Muscle layer of duodenum (tissue), 2 donors: ENCODE data around the gene TSPAN33.

ENCODE experiments used
- H3K27ac ChIP-seq: one replicate; pipeline ENCODE4 v1.7.0; 2013; ENCODE audit warnings: mild to moderate bottlenecking, low read length
- H3K27me3 ChIP-seq: one replicate; pipeline ENCODE4 v1.7.0; 2013; ENCODE audit warnings: low read depth, mild to moderate bottlenecking, control low read depth, low read length
- H3K36me3 ChIP-seq, 2 donors: one replicate each; pipeline ENCODE4 v1.7.0; 2013; ENCODE audit warnings: low read length in 2 of 2, control low read depth in 1 of 2, mild to moderate bottlenecking in 1 of 2; ENCODE audit not compliant: insufficient read depth in 2 of 2, control insufficient read depth in 1 of 2
- H3K4me1 ChIP-seq, 2 donors: one replicate each; pipeline ENCODE4 v1.7.0; 2013; ENCODE audit warnings: low read length in 2 of 2, mild to moderate bottlenecking in 2 of 2, control low read depth in 1 of 2, moderate library complexity in 1 of 2; ENCODE audit not compliant: insufficient read depth in 2 of 2, control insufficient read depth in 1 of 2
- H3K4me3 ChIP-seq, 2 donors: one replicate each; pipeline ENCODE4 v1.7.0; 2013; ENCODE audit warnings: low read length in 2 of 2, low read depth in 1 of 2, mild to moderate bottlenecking in 1 of 2
- H3K9me3 ChIP-seq, 2 donors: one replicate each; pipeline ENCODE4 v1.7.0; 2013; ENCODE audit warnings: low read length in 2 of 2, control low read depth in 1 of 2, mild to moderate bottlenecking in 1 of 2; ENCODE audit not compliant: control insufficient read depth in 1 of 2
- donor health status: healthy.

Gene TSPAN33

GRCh38 chr7:129202058-129202777 is 57.7 kb downstream of the TSPAN33 start:
- H3K27me3 ChIP-seq, result no peaks in the 10 kb centered on the region
- H3K4me1 ChIP-seq, result no peaks in the 10 kb centered on the region

DNA sequence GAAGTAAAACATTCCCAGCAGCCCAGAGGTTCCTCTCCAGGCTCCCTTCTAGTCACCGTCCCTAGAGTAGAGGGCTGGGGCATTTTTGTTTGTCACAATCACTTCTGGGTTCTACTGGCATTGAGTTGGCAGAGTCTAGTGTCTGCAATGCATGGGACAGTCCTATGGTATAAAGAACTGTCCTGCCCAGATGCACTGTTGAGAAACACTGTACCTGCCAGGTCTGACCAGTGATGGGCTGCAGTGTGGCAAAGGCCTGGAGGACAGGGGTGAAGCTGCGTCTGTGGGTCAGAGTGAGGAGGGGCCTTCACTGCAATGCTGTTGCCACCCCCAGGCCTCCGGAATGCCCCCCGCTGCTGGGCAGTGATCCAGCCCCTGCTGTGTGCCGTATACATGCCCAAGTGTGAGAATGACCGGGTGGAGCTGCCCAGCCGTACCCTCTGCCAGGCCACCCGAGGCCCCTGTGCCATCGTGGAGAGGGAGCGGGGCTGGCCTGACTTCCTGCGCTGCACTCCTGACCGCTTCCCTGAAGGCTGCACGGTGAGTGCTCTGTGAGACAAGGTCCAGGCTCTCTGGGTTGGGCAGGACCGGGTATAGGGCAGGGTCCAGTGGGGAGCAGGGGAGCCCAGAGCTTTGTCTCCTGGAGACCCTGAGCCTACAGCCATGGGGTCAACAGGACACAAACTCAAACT is 58.7 kb downstream of the TSPAN33 start:
- Histone ChIP-seq H3K9me3 (no peaks in the 10 kb centered on the region), H3K4me3 (no peak overlapping the region), H3K27me3 (no peaks in the 10 kb centered on the region), H3K4me1 (no peaks in the 10 kb centered on the region), H3K27ac (no peak overlapping the region), H3K36me3 (peaks cover 0 to 7% of the 10 kb centered on the region in 2 donors)

More at GRCh38 chr7:129202058-129202777, 57.7 kb downstream of the TSPAN33 start:
- no peaks in the 10 kb centered on the region for H3K9me3 ChIP-seq
- H3K27ac ChIP-seq, result no peak overlapping the region
- peaks cover 0 to 7% of the 10 kb centered on the region in 2 donors for H3K36me3 ChIP-seq
- no peak overlapping the region for H3K4me3 ChIP-seq

- Histone ChIP-seq H3K9me3 (no peaks in the 10 kb centered on the region), H3K4me1 (no peaks in the 10 kb centered on the region), H3K27ac (no peak overlapping the region), H3K4me3 (no peak overlapping the region), H3K36me3 (peaks cover 0 to 19% of the 10 kb centered on the region in 2 donors), H3K27me3 (no peaks in the 10 kb centered on the region)
Observed at GRCh38 chr7:129205126-129205818, 60.8 kb downstream of the TSPAN33 start.

- Histone ChIP-seq H3K27ac (no peak overlapping the region), H3K9me3 (no peaks in the 10 kb centered on the region), H3K36me3 (peaks cover 0 to 21% of the 10 kb centered on the region in 2 donors), H3K4me3 (no peak overlapping the region), H3K4me1 (no peaks in the 10 kb centered on the region), H3K27me3 (no peaks in the 10 kb centered on the region)
Observed at GRCh38 chr7:129205987-129206785, 61.7 kb downstream of the TSPAN33 start.

- Histone ChIP-seq H3K4me1 (no peaks in the 10 kb centered on the region), H3K4me3 (no peak overlapping the region), H3K27me3 (no peaks in the 10 kb centered on the region), H3K9me3 (no peaks in the 10 kb centered on the region), H3K36me3 (peaks cover 0 to 38% of the 10 kb centered on the region in 2 donors), H3K27ac (no peak overlapping the region)
Observed at GRCh38 chr7:129208667-129209066, 64.2 kb downstream of the TSPAN33 start.

DNA sequence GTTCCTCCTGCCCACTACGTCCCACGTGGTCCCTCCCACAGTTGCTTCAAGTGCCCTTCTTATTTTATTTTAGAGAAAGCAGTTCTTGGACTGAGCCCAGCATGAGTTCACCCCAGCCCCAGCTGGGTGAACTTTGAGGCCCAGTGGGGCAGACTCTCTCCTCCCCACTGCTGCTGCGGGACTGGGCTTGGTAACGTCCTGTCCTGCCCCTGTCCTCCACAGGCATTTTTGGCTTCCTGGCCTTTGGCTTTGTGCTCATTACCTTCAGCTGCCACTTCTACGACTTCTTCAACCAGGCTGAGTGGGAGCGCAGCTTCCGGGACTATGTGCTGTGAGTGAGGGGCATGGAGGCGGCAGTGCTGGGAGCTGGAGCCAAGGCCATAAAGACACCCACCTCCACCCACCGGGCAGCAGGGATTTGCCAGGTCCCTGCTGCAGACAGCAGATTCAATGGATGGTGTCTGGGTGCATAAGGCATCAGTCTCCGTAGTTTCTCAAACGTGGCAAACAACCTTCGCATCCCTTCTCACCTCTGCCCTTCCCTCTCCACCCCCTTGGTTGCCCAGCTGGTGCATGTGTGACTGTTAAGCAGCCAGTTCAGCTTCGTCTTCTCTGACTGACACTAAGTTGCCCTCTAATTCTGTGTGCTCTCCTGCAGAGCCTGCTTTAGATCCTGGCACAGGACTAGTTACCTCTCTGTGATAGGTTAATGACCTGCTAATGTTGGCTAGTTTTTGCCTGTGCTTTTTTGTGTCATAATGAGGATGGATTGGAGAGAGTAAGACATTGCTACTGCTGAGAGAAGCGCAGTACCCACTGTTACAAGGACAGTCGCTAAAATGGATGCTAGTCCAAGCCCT is 64.8 kb downstream of the TSPAN33 start:
- peaks cover 0 to 38% of the 10 kb centered on the region in 2 donors for H3K36me3 ChIP-seq
- H3K27me3 ChIP-seq, result no peaks in the 10 kb centered on the region
- H3K27ac ChIP-seq, result no peak overlapping the region
- no peaks in the 10 kb centered on the region for H3K9me3 ChIP-seq
- no peak overlapping the region for H3K4me3 ChIP-seq
- no peaks in the 10 kb centered on the region for H3K4me1 ChIP-seq

GRCh38 chr7:129210256-129210988 is 65.9 kb downstream of the TSPAN33 start:
- Histone ChIP-seq H3K27me3 (no peaks in the 10 kb centered on the region), H3K4me3 (no peak overlapping the region), H3K4me1 (no peaks in the 10 kb centered on the region), H3K27ac (no peak overlapping the region), H3K36me3 (peaks cover 0 to 38% of the 10 kb centered on the region in 2 donors), H3K9me3 (no peaks in the 10 kb centered on the region)

- Histone ChIP-seq H3K27ac (no peak overlapping the region), H3K36me3 (peaks cover 0 to 38% of the 10 kb centered on the region in 2 donors), H3K9me3 (no peaks in the 10 kb centered on the region), H3K4me1 (no peaks in the 10 kb centered on the region), H3K4me3 (no peak overlapping the region), H3K27me3 (no peaks in the 10 kb centered on the region)
Observed at GRCh38 chr7:129210989-129211312, 66.4 kb downstream of the TSPAN33 start.

DNA sequence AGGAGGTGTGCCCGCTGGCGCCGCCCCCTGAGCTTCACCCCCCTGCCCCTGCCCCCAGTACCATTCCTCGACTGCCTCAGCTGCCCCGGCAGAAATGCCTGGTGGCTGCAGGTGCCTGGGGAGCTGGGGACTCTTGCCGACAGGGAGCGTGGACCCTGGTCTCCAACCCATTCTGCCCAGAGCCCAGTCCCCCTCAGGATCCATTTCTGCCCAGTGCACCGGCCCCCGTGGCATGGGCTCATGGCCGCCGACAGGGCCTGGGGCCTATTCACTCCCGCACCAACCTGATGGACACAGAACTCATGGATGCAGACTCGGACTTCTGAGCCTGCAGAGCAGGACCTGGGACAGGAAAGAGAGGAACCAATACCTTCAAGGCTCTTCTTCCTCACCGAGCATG is 67.6 kb downstream of the TSPAN33 start:
- Histone ChIP-seq H3K9me3 (no peaks in the 10 kb centered on the region), H3K36me3 (peaks cover 0 to 31% of the 10 kb centered on the region in 2 donors), H3K4me1 (no peaks in the 10 kb centered on the region), H3K27ac (no peak overlapping the region), H3K4me3 (no peak overlapping the region), H3K27me3 (no peaks in the 10 kb centered on the region)

DNA sequence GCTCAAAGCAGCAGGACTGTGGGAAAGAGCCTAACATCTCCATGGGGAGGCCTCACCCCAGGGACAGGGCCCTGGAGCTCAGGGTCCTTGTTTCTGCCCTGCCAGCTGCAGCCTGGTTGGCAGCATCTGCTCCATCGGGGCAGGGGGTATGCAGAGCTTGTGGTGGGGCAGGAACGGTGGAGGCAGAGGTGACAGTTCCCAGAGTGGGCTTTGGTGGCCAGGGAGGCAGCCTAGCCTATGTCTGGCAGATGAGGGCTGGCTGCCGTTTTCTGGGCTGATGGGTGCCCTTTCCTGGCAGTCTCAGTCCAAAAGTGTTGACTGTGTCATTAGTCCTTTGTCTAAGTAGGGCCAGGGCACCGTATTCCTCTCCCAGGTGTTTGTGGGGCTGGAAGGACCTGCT is 68.1 kb downstream of the TSPAN33 start:
- Histone ChIP-seq H3K27ac (no peak overlapping the region), H3K4me3 (no peak overlapping the region), H3K27me3 (no peaks in the 10 kb centered on the region), H3K4me1 (no peaks in the 10 kb centered on the region), H3K9me3 (no peaks in the 10 kb centered on the region), H3K36me3 (peaks cover 0 to 31% of the 10 kb centered on the region in 2 donors)
